HG03575 (cell line): ENCODE data around the gene TNNI3K.

Source experiments
- ATAC-seq: cut with Tn5 transposase; IDR thresholded peaks from one replicate; pipeline ENCODE4 v1.9.1; 2021; ENCODE audit not compliant: unreplicated experiment, insufficient number of reproducible peaks, low FRiP score; ENCODE audit errors: extremely low read depth

Gene TNNI3K

DNA sequence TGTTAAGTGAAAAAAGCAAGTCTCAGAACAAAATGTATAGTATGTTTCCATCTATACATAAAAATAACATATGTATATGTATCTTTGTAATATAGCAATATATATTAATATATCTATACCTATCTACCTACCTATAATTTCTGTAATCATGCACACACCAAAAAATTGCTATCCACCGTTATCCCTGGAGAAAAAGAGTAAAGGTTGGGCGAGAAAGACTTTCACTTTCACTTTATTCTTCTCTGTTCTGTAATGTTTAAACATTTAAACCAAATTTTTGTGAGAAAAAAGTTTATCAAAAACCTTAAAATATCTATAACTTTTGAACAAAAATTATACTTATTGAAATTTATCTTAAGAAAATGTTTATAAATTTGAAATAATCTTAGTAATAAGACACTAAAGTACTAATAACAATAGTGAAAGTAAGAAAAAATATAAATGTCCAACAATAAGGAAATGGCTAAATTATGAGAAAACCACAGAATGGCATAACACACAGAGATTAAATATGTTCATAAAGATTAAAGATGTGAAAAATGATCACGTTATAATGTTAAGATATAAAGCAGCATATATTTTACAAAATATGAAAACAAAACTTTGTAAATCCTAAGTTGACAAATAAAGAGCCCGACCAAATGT, 351.2 kb downstream of the TNNI3K start:
- no peak for ATAC-seq

DNA sequence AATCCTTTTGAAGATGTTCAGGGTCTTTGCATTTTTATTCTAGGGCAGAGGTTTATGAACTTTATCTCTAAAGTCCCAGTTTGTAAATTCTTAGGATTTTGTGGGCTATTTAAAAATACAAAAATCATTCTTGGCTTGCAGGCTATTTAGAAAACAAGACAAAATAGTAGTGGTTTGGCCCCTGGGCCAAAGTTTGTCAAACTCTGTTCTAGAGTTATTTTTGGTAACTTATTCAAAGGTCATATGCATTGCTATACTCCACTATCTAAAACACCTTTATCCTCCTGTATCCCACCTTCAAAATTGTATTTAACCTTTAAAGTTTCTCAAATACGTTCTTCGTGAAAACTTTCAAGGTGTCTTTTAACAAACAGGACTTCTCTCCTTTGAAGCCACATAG, 352.7 kb downstream of the TNNI3K start:
- no peak for ATAC-seq

DNA sequence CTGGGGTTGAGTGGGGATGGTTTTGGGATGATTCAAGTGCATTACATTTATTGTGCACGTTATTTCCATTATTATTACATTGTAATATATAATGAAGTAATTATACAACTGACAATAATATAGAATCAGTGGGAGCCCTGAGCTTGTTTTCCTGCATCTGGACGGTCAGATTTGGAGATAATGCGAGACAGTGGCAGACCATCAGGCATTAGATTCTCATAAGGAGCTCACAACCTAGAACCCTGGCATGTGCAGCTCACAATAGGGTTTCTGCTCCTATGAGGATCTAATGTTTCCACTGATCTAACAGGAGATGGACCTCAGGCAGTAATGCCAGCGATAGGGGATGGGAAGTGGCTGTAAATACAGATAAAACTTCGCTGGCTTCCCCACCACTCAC, 355.1 kb downstream of the TNNI3K start:
- ATAC-seq, result no peak

DNA sequence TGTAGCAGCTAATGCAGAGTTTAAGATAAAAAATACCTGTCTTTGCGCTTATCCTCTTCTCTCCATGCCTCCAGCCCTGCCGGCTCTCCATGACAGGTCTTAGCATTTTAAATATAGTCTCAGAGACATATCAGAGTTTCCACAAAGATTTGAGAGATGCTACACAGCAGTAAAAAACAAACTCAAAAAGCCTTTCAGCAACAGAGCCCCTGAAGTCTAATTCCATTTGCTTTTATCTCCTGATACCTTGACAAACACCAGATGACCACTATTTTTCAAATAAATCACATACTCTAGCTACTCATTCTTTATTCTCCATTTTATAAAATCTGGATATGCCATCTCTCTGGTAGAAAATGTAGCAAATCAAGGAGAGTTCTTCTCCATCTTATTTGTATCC, 356.8 kb downstream of the TNNI3K start:
- ATAC-seq, result no peak

DNA sequence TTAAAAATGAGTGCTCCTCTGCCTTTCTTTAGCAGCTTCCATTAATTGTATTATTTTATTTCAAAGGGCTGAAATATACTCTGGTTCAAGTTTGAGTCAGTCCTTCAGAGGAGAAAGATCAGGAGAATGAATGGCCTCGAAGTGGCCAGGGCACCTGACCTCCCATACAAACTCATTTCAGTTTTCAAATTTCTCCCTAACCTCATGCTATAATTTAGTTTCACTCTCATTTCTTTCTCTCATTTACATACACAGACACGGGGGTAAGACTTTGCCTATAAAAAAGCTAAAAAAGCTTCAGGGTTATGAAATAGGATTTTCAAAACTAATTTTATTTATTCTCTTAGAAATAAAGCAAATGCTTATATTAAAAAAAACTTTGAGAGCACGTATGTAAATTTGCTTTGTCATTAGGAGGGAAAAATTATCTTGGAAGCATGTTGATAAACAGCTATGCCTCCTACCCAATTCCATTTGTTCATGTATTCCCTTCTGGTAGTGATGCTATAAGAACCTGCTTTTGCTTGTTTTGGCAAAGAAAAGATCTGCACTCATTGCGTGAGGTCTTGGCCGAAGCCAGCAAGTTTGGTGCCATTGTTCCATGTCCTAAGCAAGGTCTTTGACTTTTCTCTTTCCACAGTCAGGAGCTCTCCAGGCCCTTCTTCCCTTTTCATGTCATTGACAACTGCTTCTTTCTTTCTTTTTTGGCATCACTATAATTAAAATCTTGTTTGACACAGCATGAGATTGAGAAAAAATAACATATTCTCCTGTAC, 357.6 kb downstream of the TNNI3K start:
- ATAC-seq, result no peak
